DMS53 (cell line): ENCODE measurements around the gene APBA3.
A peak's percentile ranks its signal among the peaks of the same experiment; 100 is the strongest.

Experiments
- DNase-seq: peaks from one replicate; lab custom pipeline; 2025; lab: John Stamatoyannopoulos, UW

Gene APBA3

GRCh38 chr19:3788996-3789778, 27.7 kb upstream of the APBA3 start:
- DNase-seq: no peak

- DNase-seq: no peak
Measured at GRCh38 chr19:3785938-3786824, 24.7 kb upstream of the APBA3 start, which contains the start of gene MATK. Gene MATK, minus strand, starts transcription at chr19:3786381. Its CDS starts 1,246 bp downstream, at chr19:3785135.

GRCh38 chr19:3785451-3785937, 24.0 kb upstream of the APBA3 start:
- no peak for DNase-seq

GRCh38 chr19:3784607-3785450, 23.3 kb upstream of the APBA3 start:
- no peak for DNase-seq

- DNase-seq: peak; percentile 67
Measured at GRCh38 chr19:3783660-3784584, 22.4 kb upstream of the APBA3 start.

- no peak for DNase-seq
Measured at GRCh38 chr19:3782903-3783302, 21.4 kb upstream of the APBA3 start.

GRCh38 chr19:3782330-3782729, 20.8 kb upstream of the APBA3 start:
- DNase-seq: no peak

GRCh38 chr19:3781603-3782002, 20.1 kb upstream of the APBA3 start:
- no peak for DNase-seq

GRCh38 chr19:3780786-3781304, 19.4 kb upstream of the APBA3 start:
- no peak for DNase-seq

- no peak for DNase-seq
Measured at GRCh38 chr19:3778899-3779723, 17.6 kb upstream of the APBA3 start.

- DNase-seq: no peak
Measured at GRCh38 chr19:3778104-3778867, 16.8 kb upstream of the APBA3 start.

GRCh38 chr19:3776479-3777040, 15.1 kb upstream of the APBA3 start:
- DNase-seq: no peak

- DNase-seq: no peak
Measured at GRCh38 chr19:3775831-3776230, 14.3 kb upstream of the APBA3 start.

- no peak for DNase-seq
Measured at GRCh38 chr19:3775374-3775711, 13.9 kb upstream of the APBA3 start.

- no peak for DNase-seq
Measured at GRCh38 chr19:3774621-3775373, 13.3 kb upstream of the APBA3 start.

- DNase-seq: no peak
Measured at GRCh38 chr19:3773814-3774515, 12.5 kb upstream of the APBA3 start.

- no peak for DNase-seq
Measured at GRCh38 chr19:3771906-3772455, 10.5 kb upstream of the APBA3 start, which contains the start of gene RAX2. Gene RAX2, minus strand, starts transcription at chr19:3772228. Its CDS starts 486 bp downstream, at chr19:3771742.
